ENCODE data around the gene CHD8.

DNA sequence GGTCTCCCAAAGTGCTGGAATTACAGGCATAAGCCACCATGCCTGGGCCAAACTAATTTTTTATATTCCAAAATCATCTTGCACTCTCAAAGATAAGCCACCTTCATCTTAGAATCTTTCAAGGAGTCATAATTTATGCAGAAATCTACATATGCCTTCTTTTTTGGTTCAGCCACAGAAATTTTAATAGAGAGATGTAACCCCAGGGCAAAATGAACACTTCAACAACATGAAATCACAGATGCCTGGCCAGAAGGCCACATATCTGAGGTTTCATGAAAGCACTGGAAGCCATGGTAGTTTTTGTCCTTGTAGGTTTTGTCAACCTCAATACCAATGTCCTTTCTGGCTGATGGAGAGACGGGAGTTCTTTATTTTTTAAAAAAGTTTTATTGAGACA, 81.9 kb downstream of the CHD8 start:
- TF ChIP-seq, protein P1, sequence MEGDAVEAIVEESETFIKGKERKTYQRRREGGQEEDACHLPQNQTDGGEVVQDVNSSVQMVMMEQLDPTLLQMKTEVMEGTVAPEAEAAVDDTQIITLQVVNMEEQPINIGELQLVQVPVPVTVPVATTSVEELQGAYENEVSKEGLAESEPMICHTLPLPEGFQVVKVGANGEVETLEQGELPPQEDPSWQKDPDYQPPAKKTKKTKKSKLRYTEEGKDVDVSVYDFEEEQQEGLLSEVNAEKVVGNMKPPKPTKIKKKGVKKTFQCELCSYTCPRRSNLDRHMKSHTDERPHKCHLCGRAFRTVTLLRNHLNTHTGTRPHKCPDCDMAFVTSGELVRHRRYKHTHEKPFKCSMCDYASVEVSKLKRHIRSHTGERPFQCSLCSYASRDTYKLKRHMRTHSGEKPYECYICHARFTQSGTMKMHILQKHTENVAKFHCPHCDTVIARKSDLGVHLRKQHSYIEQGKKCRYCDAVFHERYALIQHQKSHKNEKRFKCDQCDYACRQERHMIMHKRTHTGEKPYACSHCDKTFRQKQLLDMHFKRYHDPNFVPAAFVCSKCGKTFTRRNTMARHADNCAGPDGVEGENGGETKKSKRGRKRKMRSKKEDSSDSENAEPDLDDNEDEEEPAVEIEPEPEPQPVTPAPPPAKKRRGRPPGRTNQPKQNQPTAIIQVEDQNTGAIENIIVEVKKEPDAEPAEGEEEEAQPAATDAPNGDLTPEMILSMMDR (IDR thresholded peaks at IDR 0.05; ENCODE audit: insufficient read depth, low read length), result no peak
- TF ChIP-seq GABPA (IDR thresholded peaks at IDR 0.05; ENCODE audit: low read depth), result no peak
- no peak for TF ChIP-seq POLR2AphosphoS5 (IDR thresholded peaks at IDR 0.05; ENCODE audit: low read depth)
- TF ChIP-seq, protein P2, sequence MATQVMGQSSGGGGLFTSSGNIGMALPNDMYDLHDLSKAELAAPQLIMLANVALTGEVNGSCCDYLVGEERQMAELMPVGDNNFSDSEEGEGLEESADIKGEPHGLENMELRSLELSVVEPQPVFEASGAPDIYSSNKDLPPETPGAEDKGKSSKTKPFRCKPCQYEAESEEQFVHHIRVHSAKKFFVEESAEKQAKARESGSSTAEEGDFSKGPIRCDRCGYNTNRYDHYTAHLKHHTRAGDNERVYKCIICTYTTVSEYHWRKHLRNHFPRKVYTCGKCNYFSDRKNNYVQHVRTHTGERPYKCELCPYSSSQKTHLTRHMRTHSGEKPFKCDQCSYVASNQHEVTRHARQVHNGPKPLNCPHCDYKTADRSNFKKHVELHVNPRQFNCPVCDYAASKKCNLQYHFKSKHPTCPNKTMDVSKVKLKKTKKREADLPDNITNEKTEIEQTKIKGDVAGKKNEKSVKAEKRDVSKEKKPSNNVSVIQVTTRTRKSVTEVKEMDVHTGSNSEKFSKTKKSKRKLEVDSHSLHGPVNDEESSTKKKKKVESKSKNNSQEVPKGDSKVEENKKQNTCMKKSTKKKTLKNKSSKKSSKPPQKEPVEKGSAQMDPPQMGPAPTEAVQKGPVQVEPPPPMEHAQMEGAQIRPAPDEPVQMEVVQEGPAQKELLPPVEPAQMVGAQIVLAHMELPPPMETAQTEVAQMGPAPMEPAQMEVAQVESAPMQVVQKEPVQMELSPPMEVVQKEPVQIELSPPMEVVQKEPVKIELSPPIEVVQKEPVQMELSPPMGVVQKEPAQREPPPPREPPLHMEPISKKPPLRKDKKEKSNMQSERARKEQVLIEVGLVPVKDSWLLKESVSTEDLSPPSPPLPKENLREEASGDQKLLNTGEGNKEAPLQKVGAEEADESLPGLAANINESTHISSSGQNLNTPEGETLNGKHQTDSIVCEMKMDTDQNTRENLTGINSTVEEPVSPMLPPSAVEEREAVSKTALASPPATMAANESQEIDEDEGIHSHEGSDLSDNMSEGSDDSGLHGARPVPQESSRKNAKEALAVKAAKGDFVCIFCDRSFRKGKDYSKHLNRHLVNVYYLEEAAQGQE (IDR thresholded peaks at IDR 0.05; ENCODE audit: insufficient replicate concordance, low read depth), result no peak
